Peyer's patch (tissue), 4 donors: ENCODE measurements around the gene RIC8B.

ENCODE experiments used
- POLR2A ChIP-seq, 2 donors: fragments of 450-650 bp; IDR thresholded peaks; one replicate each; pipeline ENCODE4 v1.5.1; 2017; ENCODE audit warnings: antibody characterized with exemption in 2 of 2, mild to moderate bottlenecking in 2 of 2, moderate library complexity in 2 of 2
- TF ChIP-seq, protein P1 (sequence below), 6 experiments: fragments of 450-650 bp in 4 of 6; fragments of 200-600 bp in 2 of 6; sonication (generic) in 1 of 6; IDR thresholded peaks; one replicate each; pipeline ENCODE4 v1.5.1; 2017 to 2019; ENCODE audit warnings: antibody characterized with exemption in 6 of 6, mild to moderate bottlenecking in 3 of 6, moderate library complexity in 1 of 6

DNA sequence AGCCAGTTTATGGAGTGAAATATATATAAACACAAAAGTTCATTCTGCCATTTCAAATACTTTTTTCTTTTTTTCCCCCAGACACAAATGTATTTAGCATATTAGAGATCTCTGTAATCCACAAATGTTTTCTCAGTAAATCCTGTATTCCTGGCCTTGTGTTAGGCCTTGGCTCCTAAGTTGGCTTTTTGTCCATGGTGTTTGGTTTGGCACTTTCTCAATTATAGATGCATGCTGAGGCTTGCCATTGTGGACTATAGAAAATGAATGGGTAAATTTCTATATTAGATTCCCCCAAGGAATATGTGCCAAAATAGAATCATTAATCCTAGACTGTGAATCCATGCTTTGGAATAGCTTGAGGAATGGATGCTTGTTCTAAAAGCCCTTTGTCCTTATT is 17.0 kb downstream of the RIC8B start:
- TF ChIP-seq, protein P1, sequence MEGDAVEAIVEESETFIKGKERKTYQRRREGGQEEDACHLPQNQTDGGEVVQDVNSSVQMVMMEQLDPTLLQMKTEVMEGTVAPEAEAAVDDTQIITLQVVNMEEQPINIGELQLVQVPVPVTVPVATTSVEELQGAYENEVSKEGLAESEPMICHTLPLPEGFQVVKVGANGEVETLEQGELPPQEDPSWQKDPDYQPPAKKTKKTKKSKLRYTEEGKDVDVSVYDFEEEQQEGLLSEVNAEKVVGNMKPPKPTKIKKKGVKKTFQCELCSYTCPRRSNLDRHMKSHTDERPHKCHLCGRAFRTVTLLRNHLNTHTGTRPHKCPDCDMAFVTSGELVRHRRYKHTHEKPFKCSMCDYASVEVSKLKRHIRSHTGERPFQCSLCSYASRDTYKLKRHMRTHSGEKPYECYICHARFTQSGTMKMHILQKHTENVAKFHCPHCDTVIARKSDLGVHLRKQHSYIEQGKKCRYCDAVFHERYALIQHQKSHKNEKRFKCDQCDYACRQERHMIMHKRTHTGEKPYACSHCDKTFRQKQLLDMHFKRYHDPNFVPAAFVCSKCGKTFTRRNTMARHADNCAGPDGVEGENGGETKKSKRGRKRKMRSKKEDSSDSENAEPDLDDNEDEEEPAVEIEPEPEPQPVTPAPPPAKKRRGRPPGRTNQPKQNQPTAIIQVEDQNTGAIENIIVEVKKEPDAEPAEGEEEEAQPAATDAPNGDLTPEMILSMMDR (IDR thresholded peaks at IDR 0.05), result no peak
- TF ChIP-seq POLR2A (IDR thresholded peaks at IDR 0.05), result no peak
